ENCODE results near the gene PARD3.
A peak's percentile ranks its signal among the peaks of the same experiment; 100 is the strongest.
"Not testable (repeated sequence)": the region's sequence is repeated elsewhere in the genome, so short reads cannot be mapped to it uniquely, and the experiment has no call there.

Gene PARD3

GRCh38 chr10:34797155-34797554 lies 17.9 kb downstream of the PARD3 start:
- no peak for DNase-seq (ENCODE audit: low spot score)

GRCh38 chr10:34796133-34796532 lies 19.0 kb downstream of the PARD3 start:
- DNase-seq (ENCODE audit: low spot score) = no peak

GRCh38 chr10:34795334-34795733 lies 19.8 kb downstream of the PARD3 start:
- no peak for DNase-seq (ENCODE audit: low spot score)

GRCh38 chr10:34794835-34795234 lies 20.3 kb downstream of the PARD3 start:
- DNase-seq (ENCODE audit: low spot score) = peak; percentile 36

- not testable (repeated sequence) for DNase-seq (ENCODE audit: low spot score)
Observed at GRCh38 chr10:34793581-34793980, 21.5 kb downstream of the PARD3 start.

- no peak for DNase-seq (ENCODE audit: low spot score)
Observed at GRCh38 chr10:34792881-34793280, 22.2 kb downstream of the PARD3 start.

- no peak for DNase-seq (ENCODE audit: low spot score)
Observed at GRCh38 chr10:34791947-34792346, 23.1 kb downstream of the PARD3 start.

GRCh38 chr10:34791228-34791627 lies 23.9 kb downstream of the PARD3 start:
- no peak for DNase-seq (ENCODE audit: low spot score)

GRCh38 chr10:34789966-34790506 lies 25.1 kb downstream of the PARD3 start:
- DNase-seq (ENCODE audit: low spot score) = no peak

GRCh38 chr10:34786464-34786863 lies 28.6 kb downstream of the PARD3 start:
- DNase-seq (ENCODE audit: low spot score) = peak; percentile 36

GRCh38 chr10:34781711-34782110 lies 33.4 kb downstream of the PARD3 start:
- DNase-seq (ENCODE audit: low spot score) = no peak

GRCh38 chr10:34780818-34781380 lies 34.2 kb downstream of the PARD3 start:
- no peak for DNase-seq (ENCODE audit: low spot score)

GRCh38 chr10:34778237-34778636 lies 36.9 kb downstream of the PARD3 start:
- no peak for DNase-seq (ENCODE audit: low spot score)

GRCh38 chr10:34776090-34776690 lies 38.9 kb downstream of the PARD3 start:
- no peak for DNase-seq (ENCODE audit: low spot score)

GRCh38 chr10:34775044-34775637 lies 40.0 kb downstream of the PARD3 start:
- DNase-seq (ENCODE audit: low spot score) = no peak

GRCh38 chr10:34773636-34774630 lies 41.2 kb downstream of the PARD3 start:
- DNase-seq (ENCODE audit: low spot score) = no peak

- DNase-seq (ENCODE audit: low spot score) = no peak
Observed at GRCh38 chr10:34771525-34771924, 43.6 kb downstream of the PARD3 start.

- DNase-seq (ENCODE audit: low spot score) = no peak
Observed at GRCh38 chr10:34771106-34771505, 44.0 kb downstream of the PARD3 start.

- no peak for DNase-seq (ENCODE audit: low spot score)
Observed at GRCh38 chr10:34769899-34770298, 45.2 kb downstream of the PARD3 start.

GRCh38 chr10:34768972-34769330 lies 46.1 kb downstream of the PARD3 start:
- no peak for DNase-seq (ENCODE audit: low spot score)

- no peak for DNase-seq (ENCODE audit: low spot score)
Observed at GRCh38 chr10:34768261-34768971, 46.7 kb downstream of the PARD3 start.

All from SW480 (cell line).